ENCODE results near the gene KLHL17.
"Not testable (repeated sequence)": the region's sequence is repeated elsewhere in the genome, so short reads cannot be mapped to it uniquely, and the experiment has no call there.

Gene KLHL17

DNA sequence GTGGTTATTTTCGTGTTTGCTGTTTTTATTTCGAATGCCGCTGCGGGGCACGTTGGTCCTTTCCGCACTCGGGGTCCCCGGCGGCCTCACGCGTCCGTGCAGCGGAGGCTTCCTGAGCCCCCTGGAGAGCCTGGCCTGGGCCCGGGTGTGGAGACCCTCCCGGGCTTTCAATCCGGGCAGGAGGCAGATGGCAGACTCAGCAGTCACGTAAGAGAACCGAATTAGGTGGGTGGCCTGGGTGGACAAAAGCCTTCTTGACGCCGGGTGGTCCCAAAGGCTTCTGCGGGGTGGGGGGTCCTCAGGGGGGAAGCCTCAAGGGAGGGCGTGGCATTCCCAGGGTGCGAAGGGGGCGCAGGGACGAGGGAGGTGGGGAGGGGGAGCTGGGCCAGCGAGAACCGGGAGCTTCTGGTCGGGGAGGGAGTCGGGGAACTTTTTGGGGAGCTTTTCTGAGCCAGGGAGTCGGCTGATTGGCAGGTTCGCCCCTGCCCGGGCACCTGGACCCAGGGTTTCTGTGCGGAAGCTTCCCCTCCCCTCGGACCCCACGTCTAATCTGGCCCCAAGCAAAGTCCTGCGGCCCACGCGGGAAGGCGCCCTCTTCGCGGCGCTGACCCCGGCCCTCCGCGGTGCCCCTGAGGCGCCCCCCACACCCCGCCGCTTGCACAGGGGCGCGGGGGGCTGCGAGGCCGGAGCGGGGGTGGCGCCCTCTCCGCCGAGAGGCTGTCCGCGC, 40.8 kb downstream of the KLHL17 start:
- DNase-seq (ENCODE audit: low read depth): no peak

DNA sequence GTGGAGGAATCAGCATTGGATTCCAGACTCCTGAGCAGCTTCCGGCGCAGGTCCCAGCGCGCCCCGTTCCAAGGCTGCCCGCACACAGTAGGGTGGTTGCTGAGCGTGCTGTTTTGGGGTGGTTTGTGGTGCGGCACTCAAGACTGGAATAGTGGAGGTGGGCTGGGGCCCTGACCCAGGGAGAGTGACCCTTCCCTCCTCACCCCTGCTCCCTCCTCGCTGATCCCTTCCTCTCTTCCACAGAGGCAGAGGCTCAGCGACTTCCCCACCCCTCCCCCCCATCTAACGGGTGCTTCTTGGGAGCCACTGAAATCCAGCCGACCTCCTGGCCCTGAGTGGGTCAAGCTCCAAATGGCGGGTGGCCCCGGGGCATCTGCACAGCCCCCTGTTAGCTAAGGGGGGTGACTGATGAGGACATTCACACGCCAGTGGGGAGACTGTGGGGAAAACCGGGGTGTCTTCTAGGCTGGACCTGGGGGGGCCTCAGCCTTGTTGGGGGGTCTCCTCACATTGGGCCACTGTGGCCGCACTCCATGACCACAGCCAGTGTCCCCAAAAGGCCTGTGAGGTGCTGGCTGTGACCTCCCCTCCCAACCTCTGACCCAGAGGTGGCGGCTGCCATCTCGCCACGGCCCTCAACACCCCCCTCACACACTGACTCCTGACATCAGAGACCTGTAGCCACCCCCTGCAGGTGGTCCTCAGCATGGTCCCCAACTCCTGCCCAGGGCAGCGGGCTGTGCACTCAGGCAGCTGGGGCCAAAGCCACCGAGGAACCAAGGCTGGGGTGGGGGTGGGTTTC, 43.4 kb downstream of the KLHL17 start:
- DNase-seq (ENCODE audit: low read depth): no peak

DNA sequence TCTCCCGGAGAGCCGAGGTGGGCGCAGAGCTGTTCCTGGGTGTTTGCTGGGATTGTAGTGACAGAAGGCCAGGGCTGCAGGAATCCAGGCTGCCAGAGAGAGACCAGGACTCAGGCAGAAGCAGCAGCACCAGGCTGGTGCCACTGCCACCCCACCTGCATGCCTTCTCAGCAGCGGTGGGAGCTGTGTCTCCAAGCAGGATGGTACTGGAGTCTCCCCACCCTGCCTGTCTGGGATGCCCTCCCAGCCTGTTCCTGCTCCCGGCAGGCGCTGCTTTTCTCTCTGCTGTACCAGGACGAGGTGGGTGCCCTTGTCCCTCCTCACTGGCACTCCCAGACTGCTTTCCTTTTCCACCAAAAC, 44.0 kb downstream of the KLHL17 start:
- DNase-seq (ENCODE audit: low read depth): no peak

DNA sequence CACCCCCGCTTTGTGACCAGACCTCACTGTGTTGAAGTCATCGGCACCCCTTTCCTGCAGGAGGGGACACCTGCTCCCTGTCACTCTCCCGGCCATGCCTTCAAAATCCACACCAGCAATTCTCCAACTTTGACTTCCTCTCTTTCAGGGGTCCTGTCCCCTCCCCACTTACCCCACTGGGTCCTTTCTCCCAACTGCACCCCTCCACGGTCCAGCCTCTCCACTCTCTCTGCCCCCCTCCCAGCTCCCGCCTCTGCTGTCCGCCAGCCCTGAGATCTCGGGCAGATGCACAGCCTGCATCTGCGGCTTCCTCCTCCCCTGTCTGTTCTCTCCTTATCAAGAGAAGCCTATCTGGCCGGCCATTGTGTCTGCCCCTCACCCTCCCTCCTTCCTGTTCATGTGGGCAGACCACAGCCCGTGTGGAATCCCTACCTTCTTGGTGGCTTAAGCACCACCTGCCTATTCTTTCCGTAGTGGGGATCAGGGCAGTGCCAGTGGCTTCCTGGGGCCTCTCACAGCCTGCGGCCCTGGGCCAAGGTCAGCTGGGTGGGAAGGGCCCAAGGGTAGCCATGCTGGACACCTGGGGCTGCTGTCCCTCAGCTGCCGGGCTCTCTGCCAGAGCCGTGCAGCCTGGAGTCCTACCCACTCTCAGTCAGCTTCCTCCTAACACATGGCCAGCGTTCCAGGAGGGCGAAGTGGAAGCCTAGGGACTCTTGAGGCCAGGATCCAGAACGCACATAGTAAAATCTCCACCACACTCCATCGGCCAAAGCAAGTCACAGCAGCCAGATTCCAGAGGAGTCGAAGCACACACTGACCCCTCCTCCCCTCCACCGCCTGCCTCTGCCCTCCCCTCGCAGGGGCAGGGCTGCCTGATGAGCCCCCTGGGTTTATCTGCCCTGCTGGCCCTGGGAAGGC, 44.7 kb downstream of the KLHL17 start:
- peak; percentile 44 for DNase-seq (ENCODE audit: low read depth)

DNA sequence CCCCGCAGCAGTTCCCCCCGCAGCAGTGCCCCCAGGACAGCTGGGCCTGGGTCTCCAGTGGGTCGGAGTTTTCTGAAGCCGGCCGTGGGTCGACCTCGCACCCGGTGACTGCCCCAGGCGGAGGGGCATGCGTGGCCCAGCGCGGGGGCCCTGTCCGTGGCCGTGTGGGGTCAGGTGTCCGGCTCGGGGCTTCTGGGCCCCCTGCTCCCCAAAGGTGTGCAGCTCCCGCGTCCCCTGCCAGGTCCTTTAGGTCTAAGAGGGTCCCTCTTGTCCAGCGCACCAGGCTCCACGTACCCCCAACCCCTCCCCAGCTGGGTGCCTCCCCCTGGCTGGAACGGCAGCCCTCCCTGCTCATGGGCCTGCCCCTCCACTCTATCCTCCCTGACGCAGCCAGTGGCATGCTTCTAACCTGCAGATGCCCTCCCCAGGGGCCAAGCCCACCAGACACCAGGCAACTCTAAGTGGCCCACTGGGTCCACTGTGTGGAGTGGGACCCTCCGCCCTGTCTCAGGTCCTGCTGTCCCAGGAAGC, 45.5 kb downstream of the KLHL17 start:
- DNase-seq (ENCODE audit: low read depth): no peak

DNA sequence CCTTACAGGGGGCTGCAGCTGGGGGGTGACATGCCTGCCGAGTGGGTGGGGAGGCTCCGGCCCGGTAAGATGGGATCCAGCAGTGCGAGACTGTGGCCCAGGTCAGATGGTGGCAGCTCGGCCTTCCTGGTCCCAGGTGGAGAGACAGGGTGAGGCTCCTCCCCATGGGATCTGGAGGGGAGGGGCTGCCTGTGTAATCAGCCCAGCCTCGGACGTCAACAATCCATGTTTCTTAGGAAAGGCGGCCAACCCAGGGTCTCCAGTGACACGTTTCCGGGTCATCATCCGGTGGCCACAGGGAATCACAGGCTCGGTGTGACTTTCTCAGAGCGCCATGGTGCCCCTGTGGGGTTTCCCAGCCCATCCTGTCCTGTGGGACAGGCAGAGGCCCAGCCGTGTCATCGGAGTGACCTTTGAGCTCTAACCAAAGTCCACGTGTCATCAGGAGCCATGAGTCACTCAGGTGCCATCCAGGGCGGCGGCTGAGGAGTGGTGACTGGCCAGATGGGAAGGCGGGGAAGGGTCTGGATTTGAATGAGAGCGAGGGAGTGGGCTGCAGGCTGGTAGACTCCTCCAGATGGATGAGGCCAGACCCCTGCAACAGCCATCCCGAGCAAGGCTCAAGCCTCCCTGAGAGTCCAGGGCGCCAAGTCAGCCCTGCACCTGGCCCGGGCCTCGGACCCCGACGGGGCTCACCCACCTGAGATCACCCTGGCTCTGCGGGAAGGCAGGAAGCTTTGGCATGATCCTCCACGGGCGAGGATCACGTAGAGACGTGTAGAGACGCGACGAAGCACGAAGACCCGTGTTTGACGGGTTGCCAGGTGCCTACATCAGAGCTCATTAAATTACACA, 46.1 kb downstream of the KLHL17 start:
- no peak for DNase-seq (ENCODE audit: low read depth)

DNA sequence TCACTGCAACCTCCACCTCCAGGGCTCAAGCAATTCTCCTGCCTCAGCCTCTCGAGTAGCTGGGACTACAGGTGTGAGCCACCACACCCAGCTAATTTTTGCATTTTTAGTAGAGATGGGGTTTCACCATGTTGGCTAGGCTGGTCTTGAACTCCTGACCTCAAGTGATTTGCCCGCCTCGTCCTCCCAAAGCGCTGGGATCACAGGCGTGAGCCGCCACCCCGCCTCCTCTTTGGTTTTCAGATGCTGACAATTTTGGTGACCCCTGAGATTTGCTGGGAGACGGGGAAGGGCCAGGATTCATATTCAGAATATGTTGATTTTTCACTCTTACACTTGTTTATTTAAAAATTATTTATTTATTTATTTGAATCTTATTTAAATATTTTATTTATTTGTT, 49.7 kb downstream of the KLHL17 start:
- DNase-seq (ENCODE audit: low read depth): not testable (repeated sequence)

DNA sequence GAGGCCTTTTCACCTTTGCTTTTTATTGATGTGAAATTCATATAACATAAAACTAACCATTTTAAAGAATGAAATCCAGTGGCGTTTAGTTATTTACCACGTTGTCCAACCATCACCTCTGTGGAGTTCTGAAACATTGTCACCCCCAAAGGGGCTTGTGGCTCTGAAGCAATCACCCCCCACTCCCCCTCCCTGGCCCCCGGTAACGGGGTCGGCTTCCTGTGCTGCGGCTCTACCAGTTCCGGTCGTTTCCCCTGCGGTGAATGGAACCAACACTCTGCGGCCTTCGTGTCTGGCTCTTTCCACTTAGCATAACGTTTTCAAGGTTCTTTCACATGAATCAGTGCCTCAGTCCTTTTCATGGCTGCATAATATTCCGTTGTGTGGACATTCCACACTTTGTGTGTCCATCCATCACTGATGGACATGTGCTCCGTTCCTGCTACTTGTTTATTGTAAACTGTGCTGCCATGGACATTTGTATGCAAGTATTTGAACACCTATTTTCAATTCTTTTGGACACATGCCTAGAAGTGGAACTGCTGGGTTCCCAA, 51.1 kb downstream of the KLHL17 start:
- no peak for DNase-seq (ENCODE audit: low read depth)

DNA sequence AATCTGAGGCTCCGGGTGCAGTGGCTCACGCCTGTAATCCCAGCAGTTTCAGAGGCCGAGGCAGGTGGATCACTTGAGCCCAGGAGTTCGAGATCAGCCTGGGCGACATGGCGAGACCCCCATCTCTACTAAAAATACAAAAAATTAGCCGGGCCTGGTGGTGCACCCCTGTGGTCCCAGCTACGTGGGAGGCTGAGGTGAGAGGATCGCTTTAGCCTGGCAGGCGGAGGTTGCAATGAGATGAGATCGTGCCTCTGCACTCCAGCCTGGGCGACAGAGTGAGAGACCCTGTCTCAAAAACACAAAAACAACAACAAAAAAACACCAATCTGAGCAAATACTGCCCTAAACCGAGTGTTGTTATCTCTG, 52.3 kb downstream of the KLHL17 start:
- DNase-seq (ENCODE audit: low read depth): not testable (repeated sequence)

DNA sequence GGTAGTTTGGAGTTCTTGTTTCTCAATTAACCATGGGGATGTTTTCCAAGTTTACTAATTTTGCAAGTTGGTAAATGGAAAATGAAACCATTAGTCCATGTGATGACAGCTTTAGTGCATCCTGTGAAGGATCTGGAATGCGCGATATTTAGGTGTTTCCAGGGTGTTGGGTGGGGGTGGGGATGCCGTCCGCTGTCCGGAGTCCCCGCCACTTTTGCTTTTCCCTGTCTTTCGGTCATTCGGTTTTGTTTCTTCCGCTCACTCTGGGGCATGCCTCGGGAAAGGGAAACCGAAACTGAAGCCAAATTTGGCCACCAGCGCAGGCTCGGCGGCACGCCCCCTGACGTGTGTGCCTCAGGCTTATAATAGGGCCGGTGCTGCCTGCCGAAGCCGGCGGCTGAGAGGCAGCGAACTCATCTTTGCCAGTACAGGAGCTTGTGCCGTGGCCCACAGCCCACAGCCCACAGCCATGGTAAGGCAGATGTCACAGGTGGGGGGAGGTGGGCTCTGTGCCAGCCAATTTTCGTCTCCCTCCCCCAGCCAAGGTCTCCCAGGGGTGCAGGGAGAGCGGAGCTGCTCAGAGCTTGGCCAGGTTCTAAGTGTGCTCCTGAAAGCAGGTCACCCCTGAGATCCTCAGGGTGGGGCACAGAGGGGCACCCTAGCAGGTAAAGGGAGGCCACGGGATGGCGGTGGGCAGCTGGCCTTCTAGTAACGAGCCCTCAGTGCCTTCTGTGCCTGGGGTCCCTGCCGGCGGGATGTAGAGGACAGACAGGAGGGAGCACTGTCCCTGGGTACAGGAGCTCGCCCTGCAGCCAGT, 52.9 kb downstream of the KLHL17 start, which contains the start of gene ISG15:
ISG15 (plus strand) TSS at position 393 of the 817 bp plus-strand sequence; CDS start at position 470, 77 bp downstream.
- DNase-seq (ENCODE audit: low read depth): peak; percentile 93

DNA sequence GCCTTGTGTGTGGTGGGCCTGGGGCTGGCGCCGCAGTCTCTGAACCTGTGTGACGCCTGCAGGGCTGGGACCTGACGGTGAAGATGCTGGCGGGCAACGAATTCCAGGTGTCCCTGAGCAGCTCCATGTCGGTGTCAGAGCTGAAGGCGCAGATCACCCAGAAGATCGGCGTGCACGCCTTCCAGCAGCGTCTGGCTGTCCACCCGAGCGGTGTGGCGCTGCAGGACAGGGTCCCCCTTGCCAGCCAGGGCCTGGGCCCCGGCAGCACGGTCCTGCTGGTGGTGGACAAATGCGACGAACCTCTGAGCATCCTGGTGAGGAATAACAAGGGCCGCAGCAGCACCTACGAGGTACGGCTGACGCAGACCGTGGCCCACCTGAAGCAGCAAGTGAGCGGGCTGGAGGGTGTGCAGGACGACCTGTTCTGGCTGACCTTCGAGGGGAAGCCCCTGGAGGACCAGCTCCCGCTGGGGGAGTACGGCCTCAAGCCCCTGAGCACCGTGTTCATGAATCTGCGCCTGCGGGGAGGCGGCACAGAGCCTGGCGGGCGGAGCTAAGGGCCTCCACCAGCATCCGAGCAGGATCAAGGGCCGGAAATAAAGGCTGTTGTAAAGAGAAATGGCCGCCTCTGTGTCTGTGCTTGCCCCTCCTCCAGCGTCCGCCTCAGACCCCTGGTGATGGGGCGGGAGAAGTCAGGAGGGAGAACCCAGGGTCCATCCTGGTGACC, 53.7 kb downstream of the KLHL17 start:
- DNase-seq (ENCODE audit: low read depth): peak; percentile 57

DNA sequence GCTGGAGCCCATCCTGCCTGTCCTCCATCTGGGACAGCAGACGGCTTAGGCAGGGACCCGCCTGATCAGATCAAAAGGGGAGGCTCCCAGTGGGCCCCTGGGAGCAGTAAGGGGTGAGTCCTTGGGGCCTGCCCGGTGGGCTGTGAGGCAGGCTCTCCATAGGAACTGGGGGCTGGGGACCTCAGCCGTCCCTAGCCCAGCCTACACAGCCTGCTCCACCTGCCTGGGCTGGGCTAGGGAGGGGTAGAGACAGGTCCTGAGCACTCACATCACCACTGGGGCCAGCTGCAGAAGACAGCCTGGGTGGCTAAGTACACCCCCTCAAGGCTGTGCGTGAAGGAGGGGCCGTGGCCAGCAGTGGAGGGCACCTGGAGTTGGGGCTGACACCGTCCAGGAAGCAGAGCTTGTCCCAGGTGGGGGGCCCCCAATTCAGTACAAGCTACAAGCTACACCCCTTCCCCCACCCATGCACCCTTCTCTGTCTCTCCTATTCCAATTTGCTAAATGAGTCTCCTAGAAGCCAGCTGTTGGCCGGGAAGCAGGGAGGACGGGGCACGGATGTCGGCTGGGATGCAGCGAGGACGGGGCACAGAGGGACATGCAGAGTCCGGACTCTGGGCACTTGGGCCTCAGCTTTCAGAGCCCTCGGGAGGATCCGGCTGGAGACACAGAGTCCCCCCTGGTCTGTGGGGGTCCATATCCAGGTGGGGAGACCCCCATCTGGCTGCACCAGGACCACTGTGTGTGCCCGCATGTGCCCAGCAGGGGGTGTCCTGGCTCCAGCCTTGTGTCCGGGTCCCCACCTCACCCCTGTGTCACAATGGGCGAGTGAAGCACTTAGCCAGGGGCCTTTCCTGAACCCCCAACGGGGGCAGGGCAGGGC, 54.7 kb downstream of the KLHL17 start:
- peak; percentile 62 for DNase-seq (ENCODE audit: low read depth)

All from ELR (cell line).